AG09309 (cell line): ENCODE measurements around the gene SCAPER.
"Not testable (repeated sequence)": the region's sequence is repeated elsewhere in the genome, so short reads cannot be mapped to it uniquely, and the experiment has no call there.

ENCODE experiments used
- DNase-seq: peaks from one replicate; pipeline ENCODE4 v3.0.0-alpha.2; 2010; ENCODE audit warnings: low read depth
- H3K4me3 ChIP-seq: 2 replicates; pipeline ENCODE4 v1.5.1; 2011; ENCODE audit warnings: mild to moderate bottlenecking, low read depth, low read length, moderate library complexity; ENCODE audit not compliant: control insufficient read depth
- CTCF ChIP-seq: IDR thresholded peaks from 2 replicates; pipeline ENCODE4 v1.5.1; 2011; ENCODE audit warnings: mild to moderate bottlenecking, low read depth, low read length, inconsistent platforms; ENCODE audit not compliant: insufficient read depth, control insufficient read depth; ENCODE audit errors: missing control alignments

Gene SCAPER

GRCh38 chr15:76737573-76737972 lies 167.6 kb downstream of the SCAPER start:
- DNase-seq = no peak
- H3K4me3 ChIP-seq = no peak overlapping the region
- TF ChIP-seq CTCF = no peak

GRCh38 chr15:76732321-76732720 lies 172.8 kb downstream of the SCAPER start:
- peak; percentile 4 for TF ChIP-seq CTCF
- H3K4me3 ChIP-seq, DNase-seq: not testable (repeated sequence)

DNA sequence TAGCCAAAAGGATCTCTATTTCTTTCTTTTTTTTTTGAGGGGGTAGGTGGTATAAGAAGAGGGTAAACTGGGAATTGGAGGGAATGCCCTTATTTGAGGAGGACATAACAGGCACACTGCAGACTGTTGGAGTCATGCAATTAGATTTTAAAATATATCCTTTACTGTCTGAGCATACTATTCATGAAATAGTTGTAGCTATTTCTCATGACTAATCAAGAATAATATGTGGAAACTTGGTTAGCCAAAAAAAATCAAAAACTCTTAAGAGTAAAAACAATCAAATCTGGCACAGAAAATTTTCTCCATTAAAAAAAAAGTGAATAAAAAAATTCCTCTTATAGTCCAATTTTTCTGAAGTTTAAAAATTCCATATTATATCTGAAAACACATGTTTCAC lies 174.9 kb downstream of the SCAPER start:
- peak; percentile 1 for DNase-seq
- no peak overlapping the region for H3K4me3 ChIP-seq
- no peak for TF ChIP-seq CTCF

DNA sequence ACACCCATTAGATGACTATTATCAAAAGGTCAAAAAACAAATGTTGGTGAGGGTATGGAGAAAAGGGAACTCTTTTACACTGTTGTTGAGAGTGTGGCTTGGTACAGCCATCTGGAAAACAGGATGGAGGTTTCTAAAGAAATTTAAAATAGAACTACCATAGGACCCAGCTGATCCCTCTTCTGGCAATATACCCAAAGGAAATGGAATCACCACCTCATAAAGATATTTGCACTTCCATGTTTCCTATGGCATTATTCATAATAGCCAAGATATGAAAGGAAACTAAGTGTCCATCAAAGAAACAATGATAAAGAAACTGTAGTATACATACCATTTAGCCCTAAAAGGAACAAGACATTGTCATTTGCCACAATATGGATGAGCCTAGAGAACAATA lies 186.3 kb downstream of the SCAPER start:
- no peak for TF ChIP-seq CTCF
- no peak for DNase-seq
- no peak overlapping the region for H3K4me3 ChIP-seq

GRCh38 chr15:76714950-76715349 lies 190.2 kb downstream of the SCAPER start:
- H3K4me3 ChIP-seq = no peak overlapping the region
- TF ChIP-seq CTCF = no peak
- no peak for DNase-seq

DNA sequence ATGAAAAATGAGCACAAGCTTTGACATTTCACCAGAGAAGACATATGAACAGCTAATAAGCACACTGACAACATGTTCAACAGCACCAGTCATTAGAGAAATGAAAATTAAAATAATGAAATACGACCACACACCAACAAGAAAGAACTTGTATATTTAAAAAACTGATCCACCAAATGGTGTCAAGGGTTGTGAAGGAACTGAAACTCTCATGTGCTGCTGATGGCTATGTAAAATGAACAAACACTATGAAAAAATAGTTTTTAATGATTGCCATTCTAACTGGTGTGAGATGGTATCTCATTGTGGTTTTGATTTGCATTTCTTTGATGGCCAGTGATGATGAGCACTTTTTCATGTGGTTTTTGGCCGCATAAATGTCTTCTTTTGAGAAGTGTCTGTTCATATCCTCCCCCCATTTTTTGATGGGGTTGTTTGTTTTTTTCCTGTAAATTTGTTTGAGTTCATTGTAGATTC lies 193.8 kb downstream of the SCAPER start:
- H3K4me3 ChIP-seq = no peak overlapping the region
- TF ChIP-seq CTCF = no peak
- no peak for DNase-seq

- not testable (repeated sequence) for DNase-seq, H3K4me3 ChIP-seq
These were observed 201.1 kb downstream of the SCAPER start for GRCh38 chr15:76704032-76704431.
